HUES48 (cell line): ENCODE measurements around the gene LMNTD1.

ENCODE experiments used
- H3K27ac ChIP-seq: one replicate; pipeline ENCODE4 v1.7.0; 2013; ENCODE audit warnings: low read depth, low read length, inconsistent platforms
- H3K27me3 ChIP-seq: 2 replicates; pipeline ENCODE4 v1.6.1; 2013; ENCODE audit warnings: mild to moderate bottlenecking, low read length; ENCODE audit not compliant: control insufficient read depth, insufficient read depth
- H3K36me3 ChIP-seq: 2 replicates; pipeline ENCODE4 v1.6.1; 2013; ENCODE audit warnings: low read length; ENCODE audit not compliant: control insufficient read depth, insufficient read depth
- H3K4me1 ChIP-seq: 2 replicates; pipeline ENCODE4 v1.6.1; 2013; ENCODE audit warnings: mild to moderate bottlenecking, low read length; ENCODE audit not compliant: control insufficient read depth, insufficient read depth
- H3K4me3 ChIP-seq: 2 replicates; pipeline ENCODE4 v1.5.1; 2013; ENCODE audit warnings: mild to moderate bottlenecking, low read depth, low read length
- H3K9ac ChIP-seq: 2 replicates; pipeline ENCODE4 v1.6.1; 2013; ENCODE audit warnings: mild to moderate bottlenecking, low read depth, low read length, moderate library complexity
- H3K9me3 ChIP-seq: 2 replicates; pipeline ENCODE4 v1.6.1; 2013; ENCODE audit warnings: low read length; ENCODE audit not compliant: control insufficient read depth, insufficient read depth

Gene LMNTD1

GRCh38 chr12:25550186-25550585 is 2.9 kb downstream of the LMNTD1 start:
- Histone ChIP-seq H3K36me3 (no peaks in the 10 kb centered on the region), H3K9ac (no peak overlapping the region), H3K9me3 (no peaks in the 10 kb centered on the region), H3K27ac (no peak overlapping the region), H3K27me3 (no peaks in the 10 kb centered on the region), H3K4me3 (no peak overlapping the region), H3K4me1 (no peaks in the 10 kb centered on the region)

DNA sequence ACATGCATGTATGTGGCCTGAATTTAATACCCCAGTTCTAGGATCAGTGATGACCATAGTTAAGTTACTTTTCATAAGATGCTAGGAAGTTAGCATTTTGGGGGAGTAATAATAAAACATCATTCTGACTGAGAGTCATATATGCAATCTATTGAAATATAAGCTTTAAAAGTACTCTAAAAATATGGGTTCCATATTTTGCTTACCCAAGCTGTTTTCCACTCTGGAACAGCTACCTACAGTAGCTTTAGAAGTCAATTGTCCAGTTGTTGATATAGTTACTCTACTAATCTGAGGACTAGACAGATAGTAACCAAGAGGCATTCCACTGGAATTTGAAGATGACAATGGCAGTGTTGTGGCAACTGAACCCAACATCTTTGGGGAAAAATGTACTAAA is 4.0 kb downstream of the LMNTD1 start:
- Histone ChIP-seq H3K4me1 (no peaks in the 10 kb centered on the region), H3K36me3 (no peaks in the 10 kb centered on the region), H3K27ac (no peak overlapping the region), H3K9me3 (no peaks in the 10 kb centered on the region), H3K4me3 (no peak overlapping the region), H3K9ac (no peak overlapping the region), H3K27me3 (no peaks in the 10 kb centered on the region)

GRCh38 chr12:25546318-25546717 is 6.8 kb downstream of the LMNTD1 start:
- no peak overlapping the region for H3K27ac ChIP-seq
- H3K9ac ChIP-seq = no peak overlapping the region
- H3K4me3 ChIP-seq = no peak overlapping the region
- H3K4me1 ChIP-seq = no peaks in the 10 kb centered on the region
- no peaks in the 10 kb centered on the region for H3K9me3 ChIP-seq
- H3K36me3 ChIP-seq = no peaks in the 10 kb centered on the region
- no peaks in the 10 kb centered on the region for H3K27me3 ChIP-seq

- no peak overlapping the region for H3K9ac ChIP-seq
Measured at GRCh38 chr12:25533150-25533549, 19.9 kb downstream of the LMNTD1 start.

GRCh38 chr12:25531502-25532052 is 21.5 kb downstream of the LMNTD1 start:
- Histone ChIP-seq H3K4me3 (no peak overlapping the region), H3K27me3 (no peaks in the 10 kb centered on the region), H3K9me3 (no peaks in the 10 kb centered on the region), H3K36me3 (no peaks in the 10 kb centered on the region), H3K27ac (no peak overlapping the region), H3K9ac (no peak overlapping the region), H3K4me1 (no peaks in the 10 kb centered on the region)

More at GRCh38 chr12:25533150-25533549, 19.9 kb downstream of the LMNTD1 start:
- H3K4me1 ChIP-seq = no peaks in the 10 kb centered on the region
- H3K27me3 ChIP-seq = no peaks in the 10 kb centered on the region
- H3K27ac ChIP-seq = no peak overlapping the region
- H3K36me3 ChIP-seq = no peaks in the 10 kb centered on the region
- no peaks in the 10 kb centered on the region for H3K9me3 ChIP-seq
- no peak overlapping the region for H3K4me3 ChIP-seq

- H3K27ac ChIP-seq = no peak overlapping the region
- no peak overlapping the region for H3K4me3 ChIP-seq
- no peak overlapping the region for H3K9ac ChIP-seq
Measured at GRCh38 chr12:25529738-25530137, 23.3 kb downstream of the LMNTD1 start.

GRCh38 chr12:25526778-25527177 is 26.3 kb downstream of the LMNTD1 start:
- Histone ChIP-seq H3K4me3 (no peak overlapping the region), H3K27me3 (no peaks in the 10 kb centered on the region), H3K27ac (no peak overlapping the region), H3K9me3 (no peaks in the 10 kb centered on the region), H3K36me3 (no peaks in the 10 kb centered on the region), H3K4me1 (no peaks in the 10 kb centered on the region), H3K9ac (no peak overlapping the region)

More at GRCh38 chr12:25529738-25530137, 23.3 kb downstream of the LMNTD1 start:
- no peaks in the 10 kb centered on the region for H3K27me3 ChIP-seq
- H3K4me1 ChIP-seq = no peaks in the 10 kb centered on the region
- no peaks in the 10 kb centered on the region for H3K9me3 ChIP-seq
- H3K36me3 ChIP-seq = no peaks in the 10 kb centered on the region

GRCh38 chr12:25524366-25524765 is 28.7 kb downstream of the LMNTD1 start:
- no peak overlapping the region for H3K27ac ChIP-seq
- H3K4me3 ChIP-seq = no peak overlapping the region
- no peaks in the 10 kb centered on the region for H3K4me1 ChIP-seq
- no peaks in the 10 kb centered on the region for H3K9me3 ChIP-seq
- no peaks in the 10 kb centered on the region for H3K27me3 ChIP-seq
- H3K36me3 ChIP-seq = no peaks in the 10 kb centered on the region
- no peak overlapping the region for H3K9ac ChIP-seq

DNA sequence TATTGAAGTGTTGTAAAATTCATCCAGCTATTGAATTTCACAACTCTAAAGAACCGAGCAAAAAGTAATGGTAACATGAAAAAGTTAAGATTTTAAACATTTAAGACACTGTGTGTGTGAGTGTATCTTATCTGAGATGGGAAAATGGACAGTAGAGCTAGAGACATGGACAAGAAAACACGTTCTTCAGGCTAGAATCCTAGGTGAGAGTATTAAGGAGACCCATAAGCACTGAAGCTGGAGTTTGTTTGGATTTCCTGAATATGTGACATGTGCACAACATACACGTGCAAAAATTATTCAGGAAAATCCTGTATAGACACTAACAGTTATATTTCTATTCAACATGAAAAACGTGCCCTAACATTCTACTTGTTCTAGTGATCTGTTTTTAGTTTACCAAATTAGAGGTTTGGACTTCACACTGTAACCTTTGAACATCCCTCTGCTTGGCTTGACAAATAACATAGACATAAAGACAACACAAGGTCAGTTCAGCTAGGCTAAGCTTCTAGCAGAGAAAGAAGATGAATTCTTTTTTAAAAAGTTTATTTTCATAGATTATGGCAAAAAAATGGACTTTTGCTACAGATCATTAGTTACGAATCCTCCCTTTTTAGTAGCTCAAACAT is 31.3 kb downstream of the LMNTD1 start:
- Histone ChIP-seq H3K27me3 (no peaks in the 10 kb centered on the region), H3K36me3 (no peaks in the 10 kb centered on the region), H3K9ac (no peak overlapping the region), H3K9me3 (no peaks in the 10 kb centered on the region), H3K4me1 (no peaks in the 10 kb centered on the region), H3K4me3 (no peak overlapping the region), H3K27ac (no peak overlapping the region)

- Histone ChIP-seq H3K27ac (no peak overlapping the region), H3K36me3 (no peaks in the 10 kb centered on the region), H3K4me1 (no peaks in the 10 kb centered on the region), H3K9me3 (no peaks in the 10 kb centered on the region), H3K9ac (no peak overlapping the region), H3K27me3 (no peaks in the 10 kb centered on the region), H3K4me3 (no peak overlapping the region)
Measured at GRCh38 chr12:25518512-25518911, 34.6 kb downstream of the LMNTD1 start.

GRCh38 chr12:25504744-25505143 is 48.3 kb downstream of the LMNTD1 start:
- H3K4me3 ChIP-seq = no peak overlapping the region
- peaks cover 6% of the 10 kb centered on the region; the same call in 1 of the 2 replicates for H3K4me1 ChIP-seq
- H3K9me3 ChIP-seq = no peaks in the 10 kb centered on the region
- no peak overlapping the region for H3K27ac ChIP-seq
- no peaks in the 10 kb centered on the region for H3K36me3 ChIP-seq
- H3K27me3 ChIP-seq = no peaks in the 10 kb centered on the region
- no peak overlapping the region for H3K9ac ChIP-seq
